Measurements from ENCODE around the gene CCL21.

DNA sequence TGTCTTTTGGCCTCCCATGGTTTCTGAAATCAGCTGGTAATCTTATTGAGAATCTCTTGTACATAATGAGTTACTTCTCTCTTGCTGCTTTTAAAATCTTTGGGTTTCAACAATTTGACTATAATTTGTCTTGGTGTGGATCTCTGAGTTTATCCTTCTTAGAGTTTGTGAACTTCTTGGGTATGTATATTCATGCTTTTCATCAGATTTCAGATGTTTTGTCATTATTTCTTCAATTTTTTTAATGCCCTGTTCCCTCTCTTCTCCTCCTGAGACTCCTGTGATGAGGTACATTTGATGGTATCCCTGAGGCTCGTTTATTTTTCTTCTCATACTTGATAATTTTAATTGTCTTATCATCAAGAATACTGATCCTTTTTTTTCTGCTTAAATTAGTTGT, 2.2 kb upstream of the CCL21 start:
- TF ChIP-seq, protein P1, sequence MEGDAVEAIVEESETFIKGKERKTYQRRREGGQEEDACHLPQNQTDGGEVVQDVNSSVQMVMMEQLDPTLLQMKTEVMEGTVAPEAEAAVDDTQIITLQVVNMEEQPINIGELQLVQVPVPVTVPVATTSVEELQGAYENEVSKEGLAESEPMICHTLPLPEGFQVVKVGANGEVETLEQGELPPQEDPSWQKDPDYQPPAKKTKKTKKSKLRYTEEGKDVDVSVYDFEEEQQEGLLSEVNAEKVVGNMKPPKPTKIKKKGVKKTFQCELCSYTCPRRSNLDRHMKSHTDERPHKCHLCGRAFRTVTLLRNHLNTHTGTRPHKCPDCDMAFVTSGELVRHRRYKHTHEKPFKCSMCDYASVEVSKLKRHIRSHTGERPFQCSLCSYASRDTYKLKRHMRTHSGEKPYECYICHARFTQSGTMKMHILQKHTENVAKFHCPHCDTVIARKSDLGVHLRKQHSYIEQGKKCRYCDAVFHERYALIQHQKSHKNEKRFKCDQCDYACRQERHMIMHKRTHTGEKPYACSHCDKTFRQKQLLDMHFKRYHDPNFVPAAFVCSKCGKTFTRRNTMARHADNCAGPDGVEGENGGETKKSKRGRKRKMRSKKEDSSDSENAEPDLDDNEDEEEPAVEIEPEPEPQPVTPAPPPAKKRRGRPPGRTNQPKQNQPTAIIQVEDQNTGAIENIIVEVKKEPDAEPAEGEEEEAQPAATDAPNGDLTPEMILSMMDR (IDR thresholded peaks at IDR 0.05 in 2 of 3, conservative IDR thresholded peaks at IDR 0.05 in 1 of 3; ENCODE audit: control insufficient read depth in 2 of 3, extremely low read depth in 1 of 3, insufficient read depth in 1 of 3, low read depth in 3 of 3, low read length in 3 of 3): no peak
- TF ChIP-seq POLR2A (IDR thresholded peaks at IDR 0.05; ENCODE audit: low read depth, low read length) (no peak), ZNF274 (IDR thresholded peaks at IDR 0.05; ENCODE audit: insufficient read depth, insufficient read length) (no peak), TBL1XR1 (IDR thresholded peaks at IDR 0.05; ENCODE audit: low read depth, low read length) (no peak), EZH2 (IDR thresholded peaks at IDR 0.05; ENCODE audit: borderline replicate concordance, control insufficient read depth, low read depth, low read length) (no peak), NFIC (IDR thresholded peaks at IDR 0.05; ENCODE audit: low read depth, low read length) (no peak), CHD2 (IDR thresholded peaks at IDR 0.05; ENCODE audit: borderline replicate concordance, low read depth, low read length) (no peak), POLR2AphosphoS5 (IDR thresholded peaks at IDR 0.05; ENCODE audit: low read length) (no peak), SIN3A (IDR thresholded peaks at IDR 0.05; ENCODE audit: low read depth, low read length) (no peak), TAF1 (IDR thresholded peaks at IDR 0.05; ENCODE audit: borderline replicate concordance, low read depth, low read length) (no peak), RAD51 (IDR thresholded peaks at IDR 0.05) (no peak)
